Measurements from ENCODE around the gene S100A11.

DNA sequence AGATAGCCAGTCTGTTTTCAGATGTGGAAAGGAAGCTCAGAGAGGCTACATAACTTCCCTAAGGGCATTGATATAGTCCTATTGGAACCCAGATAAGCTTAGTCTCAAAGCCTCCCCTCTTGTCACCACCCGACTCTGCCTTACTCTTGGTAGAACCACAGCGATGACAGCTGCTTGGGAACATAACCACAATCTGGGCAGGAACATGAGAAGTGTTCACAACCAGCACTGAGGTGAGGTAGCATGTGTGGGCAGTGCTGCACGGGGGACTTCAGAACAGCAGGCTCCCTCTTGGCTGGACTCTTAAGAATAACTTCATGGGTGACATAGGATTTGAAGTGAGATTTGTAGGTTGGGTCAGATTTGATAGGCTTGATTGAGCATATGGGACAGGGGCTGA is 33.8 kb downstream of the S100A11 start:
- no peak for TF ChIP-seq CTCF (IDR thresholded peaks at IDR 0.05; ENCODE audit: insufficient read depth, low read length, poor library complexity, severe bottlenecking)
- no peak for TF ChIP-seq EZH2phosphoT487 (conservative IDR thresholded peaks at IDR 0.05; ENCODE audit: low read length)

All from SU-DHL-6 (cell line).